ENCODE results near the gene MRPL39. TPM values are rescaled to one million over a fixed set of nuclear protein-coding genes. Genes with fewer than 3 reads are reported as not detected.

Gene MRPL39
- total RNA-seq, 2 experiments from 2014 or later, result 71.7 to 73.6 TPM

Other genes with a start within 250 kb of the MRPL39 start
- gene JAM2, start 31.8 kb upstream of the MRPL39 start, total RNA-seq, result 1 to 10 TPM in 1 of 2 experiments, under 1 TPM in 1; 0.58 to 1.2 TPM
- 100 to 1,000 TPM; 150 to 151 TPM for gene ATP5PF, start 127.4 kb upstream of the MRPL39 start, total RNA-seq
- gene GABPA, start 127.5 kb upstream of the MRPL39 start, total RNA-seq, result 10 to 100 TPM; 22.3 to 24.7 TPM

Measured in activated CD4-positive, alpha-beta memory T cell treated with anti-CD3 and anti-CD28 coated beads for 36 hours (primary cell).